Astrocyte (in vitro differentiated cells and primary cell): ENCODE measurements around the gene DUSP5. TPM values are rescaled to one million over a fixed set of nuclear protein-coding genes. Genes with fewer than 3 reads are reported as not detected.

Experiments
- DNase-seq: peaks from one replicate; pipeline ENCODE4 v3.0.0-alpha.2; 2010; ENCODE audit warnings: low read depth
- FAIRE-seq: peaks from 2 replicates; lab custom pipeline; 2011; peaks lifted over from hg19 to GRCh38; lab: Jason Lieb, UNC
- H2AFZ ChIP-seq: 2 replicates; pipeline ENCODE4 v1.6.0; 2012; ENCODE audit warnings: low read depth, low read length, inconsistent platforms
- H3K27ac ChIP-seq: 2 replicates; pipeline ENCODE4 v1.5.1; 2011; ENCODE audit warnings: low read depth, low read length, inconsistent platforms
- H3K27me3 ChIP-seq: 2 replicates; pipeline ENCODE4 v1.6.0; 2011; ENCODE audit warnings: low read length, inconsistent platforms; ENCODE audit not compliant: insufficient read depth
- H3K36me3 ChIP-seq: 2 replicates; pipeline ENCODE4 v1.5.1; 2011; ENCODE audit warnings: low read length, inconsistent platforms; ENCODE audit not compliant: insufficient read depth
- H3K4me1 ChIP-seq: 2 replicates; pipeline ENCODE4 v1.5.1; 2011; ENCODE audit warnings: low read length, inconsistent platforms; ENCODE audit not compliant: insufficient read depth
- H3K4me2 ChIP-seq: 2 replicates; pipeline ENCODE4 v1.6.0; 2012; ENCODE audit warnings: low read length, inconsistent platforms
- H3K4me3 ChIP-seq: 2 replicates; pipeline ENCODE4 v1.5.1; 2011; ENCODE audit warnings: low read depth, mild to moderate bottlenecking, low read length, inconsistent platforms; ENCODE audit not compliant: insufficient read depth
- H3K79me2 ChIP-seq: 2 replicates; pipeline ENCODE4 v1.6.0; 2012; ENCODE audit warnings: mild to moderate bottlenecking, low read length, inconsistent platforms; ENCODE audit not compliant: insufficient read depth
- H3K9ac ChIP-seq: 2 replicates; pipeline ENCODE4 v1.6.0; 2012; ENCODE audit warnings: mild to moderate bottlenecking, low read length, inconsistent platforms
- H3K9me3 ChIP-seq: 2 replicates; pipeline ENCODE4 v1.5.1; 2012; ENCODE audit warnings: low read depth, mild to moderate bottlenecking, low read length, inconsistent platforms; ENCODE audit not compliant: insufficient read depth
- H4K20me1 ChIP-seq: 2 replicates; pipeline ENCODE4 v1.6.0; 2012; ENCODE audit warnings: low read length, inconsistent platforms; ENCODE audit not compliant: insufficient read depth
- H3K27ac Mint-ChIP-seq: one replicate; pipeline ENCODE4 v1.8.0; 2021; ENCODE audit warnings: mild to moderate bottlenecking, mixed read lengths; ENCODE audit not compliant: unreplicated experiment
- H3K27me3 Mint-ChIP-seq: one replicate; pipeline ENCODE4 v1.8.0; 2021; ENCODE audit warnings: low read depth, mixed read lengths; ENCODE audit not compliant: unreplicated experiment
- H3K36me3 Mint-ChIP-seq: one replicate; pipeline ENCODE4 v1.8.0; 2021; ENCODE audit warnings: low read depth, mixed read lengths; ENCODE audit not compliant: unreplicated experiment
- H3K4me1 Mint-ChIP-seq: one replicate; pipeline ENCODE4 v1.8.0; 2021; ENCODE audit warnings: low read depth, mixed read lengths; ENCODE audit not compliant: unreplicated experiment
- H3K4me3 Mint-ChIP-seq: one replicate; pipeline ENCODE4 v1.8.0; 2021; ENCODE audit warnings: mild to moderate bottlenecking, moderate library complexity, mixed read lengths; ENCODE audit not compliant: unreplicated experiment
- H3K9me3 Mint-ChIP-seq: one replicate; pipeline ENCODE4 v1.8.0; 2021; ENCODE audit warnings: mild to moderate bottlenecking, mixed read lengths; ENCODE audit not compliant: unreplicated experiment
- CTCF ChIP-seq: IDR thresholded peaks from 2 replicates; pipeline ENCODE4 v1.5.1; 2011; ENCODE audit warnings: low read depth, mild to moderate bottlenecking, inconsistent platforms, low read length, moderate library complexity; ENCODE audit not compliant: insufficient read depth
- EZH2 ChIP-seq: IDR thresholded peaks from 2 replicates; pipeline ENCODE4 v1.6.1; 2012; ENCODE audit warnings: mild to moderate bottlenecking, low read length, inconsistent platforms; ENCODE audit not compliant: insufficient read depth
- total RNA-seq: library from RNA; stranded (reverse); gene quantifications from 2 replicates; pipeline ENCODE4 v1.2.1, GENCODE V29; 2021

Gene DUSP5
- total RNA-seq, 1 donor from 2014 or later: 36.4 TPM

DNA sequence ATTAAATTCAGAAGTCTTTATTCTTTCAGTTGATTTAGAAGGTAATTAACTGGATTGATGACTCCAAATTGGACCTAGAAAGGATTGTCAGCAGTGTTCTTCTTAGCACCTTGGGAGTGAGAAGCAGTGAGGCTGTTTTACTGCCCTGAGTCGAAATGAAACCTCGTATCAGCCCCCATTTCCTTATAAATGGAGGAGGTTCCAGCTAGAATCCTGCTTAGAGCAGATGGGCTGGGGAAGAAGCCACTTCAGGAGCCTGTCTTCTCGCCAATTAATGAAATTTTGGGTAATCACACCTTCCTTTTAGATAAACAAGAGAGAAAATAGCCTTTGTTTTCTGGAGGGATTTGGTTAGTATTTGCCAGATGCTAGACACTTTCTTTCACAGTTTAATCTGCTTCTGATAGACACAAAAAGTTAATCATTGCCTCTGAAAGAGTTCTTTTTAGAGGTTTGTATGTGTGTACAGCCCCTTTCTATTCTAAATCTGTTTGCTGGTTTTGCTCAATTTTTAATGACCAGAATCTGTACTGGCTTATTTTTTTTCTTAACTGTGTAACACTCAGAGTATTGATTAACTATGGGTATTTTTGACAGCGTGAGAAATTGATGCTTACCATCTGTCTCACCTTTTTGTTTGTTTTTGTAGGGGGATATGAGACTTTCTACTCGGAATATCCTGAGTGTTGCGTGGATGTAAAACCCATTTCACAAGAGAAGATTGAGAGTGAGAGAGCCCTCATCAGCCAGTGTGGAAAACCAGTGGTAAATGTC lies 4.6 kb downstream of the DUSP5 start:
- Histone ChIP-seq H3K79me2 (peaks cover 93% of the 10 kb centered on the region), H3K4me3 (peak overlapping the region; percentile 75), H2AFZ (no peak overlapping the region), H3K27me3 (no peaks in the 10 kb centered on the region), H3K4me1 (peaks cover 55% of the 10 kb centered on the region), H3K9me3 (no peaks in the 10 kb centered on the region), H3K4me2 (peak overlapping the region; percentile 94), H3K36me3 (peaks cover 31% of the 10 kb centered on the region), H3K9ac (peak overlapping the region; percentile 91), H4K20me1 (peaks cover 87% of the 10 kb centered on the region), H3K27ac (peak overlapping the region; percentile 93)
- Mint-ChIP-seq H3K4me1 (peaks cover 42% of the 10 kb centered on the region), H3K27me3 (no peaks in the 10 kb centered on the region), H3K36me3 (peaks cover 36% of the 10 kb centered on the region), H3K27ac (peak overlapping the region; percentile 98), H3K9me3 (peaks cover 2% of the 10 kb centered on the region), H3K4me3 (peak overlapping the region; percentile 99)
- TF ChIP-seq EZH2 (no peak), CTCF (no peak)
- FAIRE-seq (no peak), DNase-seq (no peak)

DNA sequence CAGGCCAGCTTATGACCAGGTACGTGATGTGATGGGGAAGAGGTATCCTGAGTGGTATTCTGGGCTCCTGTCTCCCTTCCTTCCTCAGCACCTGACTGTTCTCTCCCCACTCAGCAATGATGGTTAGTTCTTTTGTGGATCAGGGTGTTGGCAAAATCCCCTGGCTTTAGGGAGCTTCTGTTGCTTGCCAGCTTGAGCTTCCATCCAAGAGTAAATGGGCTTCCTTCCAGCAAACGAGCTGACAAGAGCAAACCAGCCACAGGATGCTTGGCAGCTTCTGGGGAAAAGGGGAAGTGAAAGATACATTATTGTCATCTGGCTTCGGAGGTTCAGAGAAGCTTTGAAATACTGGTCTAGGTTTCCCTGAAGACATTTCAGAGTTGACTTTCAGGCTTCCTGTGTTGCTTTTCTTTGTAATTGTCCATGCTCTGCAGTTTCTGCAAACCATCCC lies 5.2 kb downstream of the DUSP5 start:
- Histone ChIP-seq H2AFZ (no peak overlapping the region), H3K27me3 (no peaks in the 10 kb centered on the region), H3K9me3 (no peaks in the 10 kb centered on the region), H3K9ac (peak overlapping the region; percentile 91), H4K20me1 (peaks cover 92% of the 10 kb centered on the region), H3K4me1 (peaks cover 55% of the 10 kb centered on the region), H3K36me3 (peaks cover 36% of the 10 kb centered on the region), H3K4me2 (peak overlapping the region; percentile 94), H3K4me3 (no peak overlapping the region), H3K27ac (peak overlapping the region; percentile 0), H3K79me2 (peaks cover 97% of the 10 kb centered on the region)
- Mint-ChIP-seq H3K4me3 (no peak overlapping the region), H3K4me1 (peaks cover 45% of the 10 kb centered on the region), H3K27me3 (no peaks in the 10 kb centered on the region), H3K27ac (no peak overlapping the region), H3K9me3 (peaks cover 2% of the 10 kb centered on the region), H3K36me3 (peaks cover 40% of the 10 kb centered on the region)
- FAIRE-seq (no peak), DNase-seq (peak; percentile 78)
- TF ChIP-seq CTCF (no peak), EZH2 (no peak)
